ENCODE results near the gene KCNAB3.

The KCNAB3 gene

GRCh38 chr17:7940034-7940433 is 10.4 kb upstream of the KCNAB3 start:
- no peak for DNase-seq

GRCh38 chr17:7935859-7936258 is 6.2 kb upstream of the KCNAB3 start:
- DNase-seq, result no peak

GRCh38 chr17:7932949-7933348 is 3.3 kb upstream of the KCNAB3 start:
- DNase-seq, result no peak

- DNase-seq, result no peak
These were observed 2.8 kb upstream of the KCNAB3 start for GRCh38 chr17:7932483-7932891.

- DNase-seq, result peak; percentile 51
These were observed 2.2 kb upstream of the KCNAB3 start, which contains the start of the genes CNTROB and TRAPPC1 for GRCh38 chr17:7931709-7932482. Gene CNTROB, plus strand, starts transcription at chr17:7932206. Its CDS starts 874 bp downstream, at chr17:7933080. Gene TRAPPC1, minus strand, starts transcription at chr17:7931946. Its CDS starts 117 bp downstream, at chr17:7931829.

GRCh38 chr17:7930841-7931631 is 1.4 kb upstream of the KCNAB3 start:
- DNase-seq, result no peak

- DNase-seq, result no peak
These were observed 2.1 kb downstream of the KCNAB3 start for GRCh38 chr17:7927596-7927995.

- no peak for DNase-seq
These were observed 6.6 kb downstream of the KCNAB3 start for GRCh38 chr17:7922845-7923628.

- DNase-seq, result no peak
These were observed 7.3 kb downstream of the KCNAB3 start for GRCh38 chr17:7922269-7922844.

GRCh38 chr17:7916808-7917207 is 12.8 kb downstream of the KCNAB3 start:
- no peak for DNase-seq

- no peak for DNase-seq
These were observed 13.3 kb downstream of the KCNAB3 start for GRCh38 chr17:7916385-7916682.

GRCh38 chr17:7915611-7916384 is 13.9 kb downstream of the KCNAB3 start, which contains the start of gene RNF227:
Gene RNF227, minus strand, starts transcription at chr17:7916289. Its CDS starts 94 bp downstream, at chr17:7916195.
- DNase-seq, result peak; percentile 9

- no peak for DNase-seq
These were observed 14.5 kb downstream of the KCNAB3 start for GRCh38 chr17:7915179-7915610.

GRCh38 chr17:7912927-7913524 is 16.6 kb downstream of the KCNAB3 start:
- DNase-seq, result no peak

GRCh38 chr17:7911116-7911515 is 18.5 kb downstream of the KCNAB3 start:
- no peak for DNase-seq

- no peak for DNase-seq
These were observed 18.9 kb downstream of the KCNAB3 start for GRCh38 chr17:7910711-7911110.

GRCh38 chr17:7910281-7910680 is 19.4 kb downstream of the KCNAB3 start:
- no peak for DNase-seq

- no peak for DNase-seq
These were observed 20.6 kb downstream of the KCNAB3 start for GRCh38 chr17:7909089-7909488.

- DNase-seq, result no peak
These were observed 26.2 kb downstream of the KCNAB3 start for GRCh38 chr17:7903154-7904103.

GRCh38 chr17:7897773-7898172 is 31.9 kb downstream of the KCNAB3 start:
- DNase-seq, result no peak
